GM19043 (cell line): Measurements from ENCODE around the gene FGF12.

Experiments used
- ATAC-seq: cut with Tn5 transposase; IDR thresholded peaks from one replicate; pipeline ENCODE4 v1.9.1; 2021; ENCODE audit warnings: low read depth; ENCODE audit not compliant: unreplicated experiment

Gene FGF12

DNA sequence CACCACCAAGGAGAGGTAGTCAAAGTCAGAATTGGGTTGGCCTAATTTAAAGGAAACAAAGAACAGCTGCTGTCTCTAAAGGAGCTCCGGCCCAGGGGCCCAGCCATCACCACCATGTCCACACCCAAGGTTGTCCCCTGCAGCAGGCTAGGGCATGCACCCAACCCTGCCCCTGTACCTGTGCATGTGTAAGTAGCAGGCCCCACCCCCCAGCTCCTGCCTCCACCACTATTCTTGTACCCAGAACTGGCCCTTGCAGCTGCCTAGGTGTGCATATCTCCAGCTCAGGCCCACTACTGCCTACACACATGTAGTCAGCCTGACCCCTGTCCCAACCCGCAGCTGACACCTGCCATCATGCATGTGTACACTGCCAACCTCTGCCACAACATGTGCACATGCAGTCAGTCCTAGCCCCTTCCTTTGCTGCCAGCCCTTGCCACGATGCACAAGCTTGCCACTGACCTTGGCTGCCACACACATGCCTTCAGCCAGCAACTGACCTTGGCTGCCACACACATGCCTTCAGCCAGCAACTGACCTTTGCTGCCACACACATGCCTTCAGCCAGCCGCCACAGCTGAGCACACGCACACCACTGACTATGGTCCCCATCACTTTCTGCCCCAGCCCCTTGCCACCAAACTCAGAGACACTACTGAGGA, 39.7 kb downstream of the FGF12 start:
- no peak for ATAC-seq

DNA sequence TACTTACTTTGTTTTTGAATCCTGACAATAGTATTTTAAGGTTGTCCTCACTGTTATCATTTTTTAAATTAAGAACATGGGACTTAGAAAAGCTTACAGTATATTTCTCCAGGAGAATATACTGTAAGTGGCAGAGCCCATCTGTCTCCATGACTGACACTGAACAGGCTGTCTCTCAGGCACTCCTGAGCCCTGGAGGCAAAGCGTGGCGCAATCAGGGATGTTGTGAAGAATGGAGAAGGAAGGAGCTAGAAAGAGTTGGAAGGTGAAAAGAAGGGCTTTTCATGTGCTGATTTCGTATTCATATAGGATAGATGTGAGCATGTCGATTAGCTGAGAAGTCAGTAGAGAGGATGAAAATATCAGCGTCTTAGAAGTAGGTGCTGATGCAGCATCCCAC, 41.5 kb downstream of the FGF12 start:
- no peak for ATAC-seq

DNA sequence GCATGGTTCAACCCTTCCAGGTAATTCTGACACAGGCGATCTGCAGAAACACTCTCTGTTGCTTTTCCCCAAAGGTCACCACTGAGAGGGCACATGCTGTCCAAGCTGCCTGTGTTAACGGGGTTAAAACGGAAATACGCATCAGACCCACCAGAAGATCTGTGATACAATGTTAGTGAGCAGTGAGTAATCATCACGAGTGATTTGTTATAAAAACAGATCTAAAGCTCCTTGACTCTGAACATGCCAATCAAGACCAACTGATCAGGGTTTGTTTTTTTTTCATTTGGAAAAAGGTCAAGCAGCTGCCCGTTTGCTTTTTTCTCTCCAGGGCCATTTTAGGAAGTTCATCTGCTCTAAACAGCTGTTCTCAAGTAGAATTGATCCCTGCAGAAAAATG, 43.2 kb downstream of the FGF12 start:
- ATAC-seq, result no peak

DNA sequence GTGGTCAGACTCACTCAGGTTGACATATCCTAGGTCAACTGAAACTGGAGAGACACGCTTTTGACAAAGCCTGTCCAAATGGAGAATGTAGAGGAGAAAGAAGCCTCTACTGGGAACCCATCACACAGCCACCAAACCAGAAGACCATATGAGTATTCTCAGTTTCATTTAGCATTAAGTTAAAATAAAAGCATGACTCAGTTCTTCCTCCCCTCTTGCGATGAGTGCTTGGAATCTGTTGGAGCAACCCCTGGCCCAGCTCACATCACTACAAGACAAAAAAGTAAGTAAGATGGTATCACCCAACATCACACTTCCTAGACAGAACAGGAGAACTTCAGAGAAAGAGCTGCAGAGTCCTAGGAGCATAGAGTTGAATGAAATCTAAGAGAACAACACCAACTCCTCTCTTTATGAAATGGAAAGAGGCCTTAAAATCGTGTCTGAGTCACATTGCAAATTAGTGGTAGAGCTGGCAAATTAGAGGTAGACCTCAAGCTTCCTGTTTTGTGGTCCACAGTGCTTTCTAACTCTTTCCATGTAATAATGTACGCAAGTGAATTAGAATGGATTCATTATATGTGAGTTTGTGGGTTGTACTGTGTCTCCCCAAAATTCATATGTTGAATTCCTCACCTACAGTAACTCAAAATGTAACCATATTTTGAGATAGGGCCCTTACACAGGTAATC, 51.2 kb downstream of the FGF12 start:
- ATAC-seq, result peak; percentile 53

DNA sequence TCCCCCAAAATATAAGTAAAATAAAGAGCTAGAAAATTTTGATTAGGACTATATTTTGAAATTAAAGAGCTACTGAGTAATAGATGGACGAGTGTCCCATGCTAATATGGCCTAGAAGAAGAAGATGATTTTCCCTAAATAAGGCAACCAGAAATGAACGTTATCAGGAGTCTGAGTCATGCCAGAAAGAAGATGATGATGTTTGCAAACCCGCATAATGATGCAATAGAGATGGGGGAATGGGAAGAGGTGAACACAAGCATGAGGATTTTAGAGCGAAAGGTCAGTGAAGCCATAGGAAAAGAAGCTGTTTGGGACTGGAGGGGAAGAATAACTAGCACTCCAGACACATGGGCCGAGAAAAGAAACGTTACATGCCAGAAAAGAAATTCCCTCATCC, 71.7 kb downstream of the FGF12 start:
- ATAC-seq, result no peak

GRCh38 chr3:192655040-192655439, 72.3 kb downstream of the FGF12 start:
- no peak for ATAC-seq

GRCh38 chr3:192653862-192654261, 73.5 kb downstream of the FGF12 start:
- no peak for ATAC-seq

DNA sequence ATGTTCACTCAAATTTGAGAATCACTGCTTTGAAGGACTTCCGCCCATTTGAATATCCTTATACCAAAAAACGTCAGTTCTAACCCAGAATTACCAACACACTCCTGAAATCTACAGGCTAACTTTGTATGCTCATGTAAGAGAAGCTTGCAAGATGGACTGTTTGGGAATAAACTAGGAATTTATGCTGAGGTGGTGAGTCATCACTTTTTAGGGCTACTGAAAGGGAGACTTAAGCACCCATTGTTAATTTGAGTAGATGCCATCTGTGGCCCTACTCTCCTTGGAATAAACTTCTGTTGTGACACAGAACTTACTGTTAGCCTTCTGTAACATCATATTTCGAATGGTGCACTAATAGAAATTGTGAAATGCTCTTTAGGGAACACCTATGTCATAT, 74.6 kb downstream of the FGF12 start:
- no peak for ATAC-seq

- no peak for ATAC-seq
Observed at GRCh38 chr3:192651836-192652512, 75.4 kb downstream of the FGF12 start.

GRCh38 chr3:192645437-192645836, 81.9 kb downstream of the FGF12 start:
- no peak for ATAC-seq

- ATAC-seq, result no peak
Observed at GRCh38 chr3:192642651-192643050, 84.7 kb downstream of the FGF12 start.

DNA sequence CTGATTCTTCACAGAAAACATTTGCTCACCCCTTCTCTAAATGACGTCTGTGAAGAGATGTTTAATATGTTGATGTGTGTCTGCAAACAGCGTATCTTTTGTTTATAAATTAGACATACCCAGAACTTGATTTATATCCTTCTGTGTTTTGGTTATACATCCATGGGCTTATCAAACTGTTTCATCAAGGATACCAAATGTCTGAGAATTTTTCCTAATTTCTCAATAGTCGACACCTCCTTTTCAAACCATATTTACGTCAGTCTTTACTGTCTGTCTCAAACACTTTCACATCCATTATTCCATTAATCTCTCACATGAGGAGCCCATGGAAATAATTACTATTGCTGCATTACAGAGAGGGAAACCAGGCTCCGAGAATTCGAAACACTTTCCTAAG, 85.4 kb downstream of the FGF12 start:
- ATAC-seq, result no peak

DNA sequence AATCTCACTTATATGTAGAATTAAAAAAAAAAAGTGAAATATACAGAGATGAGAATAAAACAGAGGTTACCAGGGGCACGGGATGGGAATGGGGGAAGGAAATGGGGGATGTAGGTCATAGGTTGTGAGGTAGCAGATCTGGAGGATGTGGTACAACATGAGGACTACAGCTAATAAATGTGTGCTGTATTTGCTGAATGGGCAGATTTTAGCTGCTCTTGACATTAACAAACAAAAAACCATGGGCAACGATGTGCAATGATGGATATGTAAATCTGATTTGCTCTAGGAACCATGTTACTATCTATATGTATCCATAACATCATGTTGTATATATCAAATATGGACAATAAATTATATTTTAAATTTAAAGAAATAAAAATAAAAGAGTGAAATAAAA, 87.4 kb downstream of the FGF12 start:
- ATAC-seq, result no peak

DNA sequence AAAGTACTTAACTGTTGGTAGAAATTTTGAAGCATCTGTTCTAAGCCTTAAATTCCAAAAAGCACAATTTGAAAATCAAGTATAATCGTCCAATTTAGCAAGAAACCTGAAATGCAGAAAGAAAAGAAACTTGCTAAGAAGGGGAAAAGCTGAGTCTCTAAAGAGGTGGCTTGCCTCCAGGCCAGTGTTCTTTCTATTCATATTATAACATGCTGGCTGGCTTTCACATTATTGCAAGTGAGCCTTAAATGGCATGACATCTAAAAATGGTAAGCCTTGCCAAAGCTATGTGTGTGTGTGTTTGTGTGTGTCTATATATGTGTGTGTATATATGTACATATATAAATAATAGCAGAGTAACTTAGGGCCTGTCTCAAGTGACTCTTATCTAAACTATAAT, 89.5 kb downstream of the FGF12 start:
- ATAC-seq, result no peak

DNA sequence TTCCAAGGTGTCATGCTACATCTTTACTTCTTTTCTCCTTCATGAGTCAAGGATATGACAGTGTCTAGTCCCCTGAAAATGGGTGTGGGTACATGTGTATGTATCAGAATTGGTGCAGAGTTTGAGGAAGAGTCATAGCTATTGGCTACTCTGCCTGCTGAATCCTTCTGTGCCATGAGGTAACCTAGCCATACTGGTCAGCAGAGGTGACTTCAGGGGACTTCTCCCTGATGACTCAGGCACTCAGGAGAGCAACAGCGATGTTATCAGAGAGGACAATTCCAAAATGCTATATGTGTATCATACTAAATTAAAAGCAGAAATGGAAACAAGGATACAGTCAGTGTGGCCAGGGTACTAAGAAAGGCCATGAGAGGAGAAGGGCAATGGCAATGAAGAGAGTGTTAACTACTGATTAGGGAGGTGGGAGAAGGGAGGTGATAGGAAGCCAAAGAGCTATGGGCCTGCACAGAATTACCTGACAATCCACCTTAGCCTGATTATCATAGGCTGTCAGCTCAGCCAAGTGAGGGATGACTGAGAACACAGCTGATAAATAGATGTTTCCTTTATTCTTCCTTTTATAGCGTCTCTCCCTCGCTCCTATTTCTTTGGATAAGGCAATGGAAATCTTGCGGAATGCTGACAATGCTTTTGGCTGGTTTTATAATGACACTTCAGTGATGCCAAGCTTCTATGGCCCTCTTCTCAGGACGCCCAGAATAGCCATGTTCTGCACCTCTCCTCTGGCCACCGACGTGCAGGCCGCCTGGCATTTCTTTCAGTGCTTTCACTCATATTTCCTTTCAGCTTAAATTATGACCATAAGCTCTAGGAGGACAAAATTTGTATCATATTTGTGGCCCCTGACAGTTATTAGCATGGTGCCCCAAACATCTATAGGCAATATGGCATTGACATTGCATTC, 90.6 kb downstream of the FGF12 start:
- ATAC-seq, result no peak

DNA sequence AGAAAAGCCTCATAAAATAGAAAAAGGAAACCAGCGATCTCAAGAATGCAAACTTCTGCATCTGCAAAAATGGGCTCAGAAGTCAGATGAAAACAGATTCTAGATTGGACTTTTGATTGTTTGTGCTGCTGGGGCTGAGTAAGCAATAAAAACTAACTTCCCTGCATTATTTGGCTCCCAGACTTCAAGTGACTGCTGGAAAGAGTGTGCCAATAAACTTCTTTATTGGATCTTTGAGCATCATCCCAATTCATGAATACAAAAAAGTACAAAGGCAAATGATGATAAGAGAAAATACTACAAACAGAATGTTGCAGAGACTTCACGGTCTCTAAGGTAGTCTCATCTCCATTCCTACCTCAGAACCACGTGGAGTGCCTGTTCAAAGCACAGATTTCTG, 97.9 kb downstream of the FGF12 start:
- ATAC-seq, result no peak

- no peak for ATAC-seq
Observed at GRCh38 chr3:192621909-192622308, 105.4 kb downstream of the FGF12 start.

- no peak for ATAC-seq
Observed at GRCh38 chr3:192620275-192620674, 107.1 kb downstream of the FGF12 start.

GRCh38 chr3:192611411-192611810, 115.9 kb downstream of the FGF12 start:
- ATAC-seq, result no peak

DNA sequence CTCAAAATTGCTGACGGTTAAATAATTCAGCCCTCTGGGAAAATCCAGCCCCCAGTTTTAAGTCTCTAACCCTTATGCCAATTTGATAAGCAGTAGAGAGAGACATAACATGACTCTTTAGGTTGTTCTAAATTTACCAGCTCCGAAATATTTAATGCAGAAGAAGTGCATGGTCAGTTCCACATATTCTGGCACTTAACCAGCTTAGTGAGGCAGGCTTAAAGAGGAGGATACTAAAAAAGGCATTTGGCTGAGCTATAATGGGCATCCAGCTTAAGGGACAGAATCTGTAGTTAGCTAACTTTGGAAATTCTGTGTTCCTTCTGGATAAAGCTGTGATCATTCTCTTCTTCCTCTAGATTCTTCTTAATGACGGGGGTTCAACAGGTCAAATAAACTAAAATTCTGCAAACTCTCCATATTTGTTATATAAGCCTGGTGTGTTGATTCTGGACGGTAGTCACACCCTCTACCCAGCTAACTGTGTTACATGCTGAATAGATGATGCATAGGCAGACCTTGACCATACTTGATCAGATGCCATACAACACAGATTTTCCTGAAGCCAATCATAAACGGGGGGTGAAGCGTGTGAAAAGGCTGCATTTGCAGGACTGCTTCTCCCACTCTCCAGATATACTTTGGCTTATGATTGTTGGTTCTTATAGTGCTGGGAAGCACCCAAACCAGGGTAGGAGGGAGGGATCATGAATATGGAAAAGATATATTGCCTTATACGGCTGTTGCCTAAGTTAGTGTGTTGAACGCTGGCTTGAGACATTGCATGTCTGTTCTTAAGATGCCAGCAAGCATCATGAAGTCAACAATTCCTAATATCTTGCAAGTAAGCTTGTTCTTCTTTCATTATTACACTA, 118.4 kb downstream of the FGF12 start:
- no peak for ATAC-seq
